H9 (cell line): ENCODE results near the gene E4F1. TPM values are rescaled to one million over a fixed set of nuclear protein-coding genes. Genes with fewer than 3 reads are reported as not detected.

Experiments
- DNase-seq: peaks from one replicate; pipeline ENCODE4 v3.0.0-alpha.2; 2017
- H2AFZ ChIP-seq: one replicate; pipeline ENCODE4 v1.6.1; 2013; ENCODE audit warnings: mild to moderate bottlenecking, low read length, control low read depth, moderate library complexity
- H2AK5ac ChIP-seq: 2 replicates; pipeline ENCODE4 v1.6.1; 2013; ENCODE audit warnings: low read length, control low read depth, mixed read lengths; ENCODE audit not compliant: insufficient read length
- H2BK120ac ChIP-seq: one replicate; pipeline ENCODE4 v1.6.1; 2013; ENCODE audit warnings: low read depth, mild to moderate bottlenecking, low read length, control low read depth, inconsistent platforms; ENCODE audit not compliant: poor library complexity, severe bottlenecking
- H2BK12ac ChIP-seq: 2 replicates; pipeline ENCODE4 v1.6.1; 2013; ENCODE audit warnings: low read length, control low read depth, mixed read lengths, low read depth; ENCODE audit not compliant: insufficient read length
- H2BK15ac ChIP-seq: 2 replicates; pipeline ENCODE4 v1.6.1; 2013; ENCODE audit warnings: low read depth, low read length, control low read depth
- H2BK20ac ChIP-seq: one replicate; pipeline ENCODE4 v1.6.1; 2013; ENCODE audit warnings: low read depth, mild to moderate bottlenecking, low read length, control low read depth, inconsistent platforms; ENCODE audit not compliant: poor library complexity, severe bottlenecking
- H2BK5ac ChIP-seq: 2 replicates; pipeline ENCODE4 v1.6.1; 2013; ENCODE audit warnings: low read length, control low read depth, mixed read lengths; ENCODE audit not compliant: insufficient read length
- H3K14ac ChIP-seq: 2 replicates; pipeline ENCODE4 v1.6.1; 2013; ENCODE audit warnings: low read length, control low read depth; ENCODE audit not compliant: insufficient read depth
- H3K18ac ChIP-seq: 2 replicates; pipeline ENCODE4 v1.6.1; 2013; ENCODE audit warnings: low read depth, mild to moderate bottlenecking, mixed read lengths, low read length, control low read depth; ENCODE audit not compliant: insufficient read length
- H3K23ac ChIP-seq: 2 replicates; pipeline ENCODE4 v1.6.1; 2013; ENCODE audit warnings: low read length, control low read depth, mixed read lengths, low read depth; ENCODE audit not compliant: insufficient read length
- H3K23me2 ChIP-seq: 2 replicates; pipeline ENCODE4 v1.6.1; 2013; ENCODE audit warnings: low read depth, mild to moderate bottlenecking, mixed read lengths, low read length, control low read depth; ENCODE audit not compliant: insufficient read length, poor library complexity, severe bottlenecking
- H3K27ac ChIP-seq: 2 replicates; pipeline ENCODE4 v1.5.1; 2013; ENCODE audit warnings: low read length, control low read depth, mixed read lengths, low read depth; ENCODE audit not compliant: insufficient read length
- H3K27me3 ChIP-seq: 2 replicates; pipeline ENCODE4 v1.6.1; 2013; ENCODE audit warnings: low read length, control low read depth, inconsistent platforms; ENCODE audit not compliant: insufficient read depth
- H3K4ac ChIP-seq: 2 replicates; pipeline ENCODE4 v1.6.1; 2013; ENCODE audit warnings: low read depth, mild to moderate bottlenecking, control low read depth, inconsistent platforms, low read length, moderate library complexity
- H3K4me1 ChIP-seq: 2 replicates; pipeline ENCODE4 v1.6.1; 2013; ENCODE audit warnings: low read length, control low read depth, inconsistent platforms; ENCODE audit not compliant: insufficient read depth
- H3K4me2 ChIP-seq: 2 replicates; pipeline ENCODE4 v1.6.1; 2013; ENCODE audit warnings: low read length, control low read depth, mixed read lengths; ENCODE audit not compliant: insufficient read length, insufficient read depth
- H3K56ac ChIP-seq: 2 replicates; pipeline ENCODE4 v1.6.1; 2013; ENCODE audit warnings: low read depth, mild to moderate bottlenecking, mixed read lengths, low read length, control low read depth; ENCODE audit not compliant: insufficient read length
- H3K79me1 ChIP-seq: 2 replicates; pipeline ENCODE4 v1.6.1; 2013; ENCODE audit warnings: low read depth, mild to moderate bottlenecking, moderate library complexity, low read length, control low read depth, inconsistent platforms; ENCODE audit not compliant: insufficient read depth, poor library complexity, severe bottlenecking
- H3K79me2 ChIP-seq: 2 replicates; pipeline ENCODE4 v1.6.1; 2013; ENCODE audit warnings: low read length, control low read depth, inconsistent platforms; ENCODE audit not compliant: insufficient read depth
- H3K9ac ChIP-seq: 2 replicates; pipeline ENCODE4 v1.6.1; 2013; ENCODE audit warnings: low read length, control low read depth, mixed read lengths; ENCODE audit not compliant: insufficient read length; ENCODE audit errors: extremely low read depth
- H3K9me3 ChIP-seq: one replicate; pipeline ENCODE4 v1.6.1; 2013; ENCODE audit warnings: low read depth, low read length, inconsistent platforms; ENCODE audit not compliant: control insufficient read depth
- H3T11ph ChIP-seq: one replicate; pipeline ENCODE4 v1.6.1; 2013; ENCODE audit warnings: mild to moderate bottlenecking, low read length, control low read depth, inconsistent platforms
- H4K20me1 ChIP-seq: one replicate; pipeline ENCODE4 v1.6.1; 2013; ENCODE audit not compliant: control insufficient read depth, insufficient read length, insufficient read depth
- H4K5ac ChIP-seq: 2 replicates; pipeline ENCODE4 v1.6.1; 2013; ENCODE audit warnings: low read depth, mild to moderate bottlenecking, mixed read lengths, low read length, control low read depth; ENCODE audit not compliant: insufficient read length
- H4K8ac ChIP-seq: replicated peaks from 2 replicates; pipeline ENCODE4 v1.6.1; 2013; ENCODE audit warnings: low read length, control low read depth, mixed read lengths, low read depth; ENCODE audit not compliant: insufficient read length
- H4K91ac ChIP-seq: 2 replicates; pipeline ENCODE4 v1.6.1; 2013; ENCODE audit warnings: low read depth, mild to moderate bottlenecking, moderate library complexity, mixed read lengths, low read length, control low read depth; ENCODE audit not compliant: insufficient read length
- H3K27ac Mint-ChIP-seq, 3 experiments: 2 replicates in 2 of 3; 3 replicates in 1 of 3; pipeline ENCODE4 v1.8.0; 2020 to 2021; ENCODE audit warnings: mixed read lengths in 3 of 3, mild to moderate bottlenecking in 1 of 3, moderate library complexity in 1 of 3
- H3K27me3 Mint-ChIP-seq: 2 replicates; pipeline ENCODE4 v1.8.0; 2021; ENCODE audit warnings: low read depth, mild to moderate bottlenecking, moderate library complexity, mixed read lengths
- H3K36me3 Mint-ChIP-seq, 3 experiments: 2 replicates in 2 of 3; 3 replicates in 1 of 3; pipeline ENCODE4 v1.8.0; 2020 to 2021; ENCODE audit warnings: low read depth in 3 of 3, mixed read lengths in 3 of 3; ENCODE audit not compliant: insufficient read depth in 1 of 3
- H3K4me1 Mint-ChIP-seq, 2 experiments: 2 replicates each; pipeline ENCODE4 v1.8.0; 2020; ENCODE audit warnings: mixed read lengths in 2 of 2
- H3K4me3 Mint-ChIP-seq, 2 experiments: 2 replicates in 1 of 2; 3 replicates in 1 of 2; pipeline ENCODE4 v1.8.0; 2020 to 2021; ENCODE audit warnings: mild to moderate bottlenecking in 2 of 2, mixed read lengths in 2 of 2, moderate library complexity in 1 of 2
- H3K9me3 Mint-ChIP-seq, 2 experiments: 2 replicates in 1 of 2; 3 replicates in 1 of 2; pipeline ENCODE4 v1.8.0; 2020; ENCODE audit warnings: mild to moderate bottlenecking in 2 of 2, mixed read lengths in 2 of 2, moderate library complexity in 1 of 2
- WGBS: extraction: QIAGEN DNeasy Blood & Tissue Kit; methylation state at CpG from one replicate; pipeline ENCODE4 v1.1.7; 2013; ENCODE audit warnings: missing lambda C conversion rate, low lambda C conversion rate, mixed read lengths; ENCODE audit not compliant: insufficient read length; ENCODE audit errors: extremely low coverage; 5-methylcytosine and 5-hydroxymethylcytosine counted together
- total RNA-seq: library from RNA; stranded (reverse); gene quantifications from 2 replicates; pipeline ENCODE4 v1.2.1, GENCODE V29; 2021
- TF ChIP-seq, protein P1 (sequence below): fragments of 200-600 bp; sonication (generic); conservative IDR thresholded peaks from 3 replicates; pipeline ENCODE4 v1.8.0; 2021; ENCODE audit warnings: antibody characterized with exemption, mild to moderate bottlenecking

Gene E4F1
- total RNA-seq, 1 experiment from 2014 or later, result 35.9 TPM

DNA sequence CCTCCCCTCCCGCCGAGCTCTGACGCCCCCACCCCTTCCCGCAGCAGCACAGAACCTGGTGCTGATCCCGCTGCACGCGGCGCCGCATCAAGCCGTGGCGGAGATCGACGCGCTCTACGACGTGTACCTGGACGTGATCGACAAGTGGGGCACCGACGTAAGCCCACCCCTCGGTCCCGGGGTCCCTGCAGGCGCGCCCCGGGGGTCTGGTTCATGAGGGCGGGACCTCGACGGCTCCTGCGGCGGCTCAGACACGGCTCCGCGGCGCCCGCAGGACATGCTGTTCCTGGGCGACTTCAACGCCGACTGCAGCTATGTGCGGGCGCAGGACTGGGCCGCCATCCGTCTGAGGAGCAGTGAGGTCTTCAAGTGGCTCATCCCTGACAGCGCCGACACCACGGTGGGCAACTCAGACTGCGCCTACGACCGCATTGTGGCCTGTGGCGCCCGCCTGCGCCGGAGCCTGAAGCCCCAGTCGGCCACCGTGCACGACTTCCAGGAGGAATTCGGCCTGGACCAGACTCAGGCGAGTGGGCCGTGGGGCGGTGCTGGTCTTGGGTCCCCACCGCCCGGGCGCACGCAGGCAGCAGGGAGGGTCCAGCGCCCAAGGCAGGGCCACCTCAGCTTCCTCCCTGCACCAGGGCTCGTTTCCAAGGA is 14.2 kb downstream of the E4F1 start:
- TF ChIP-seq, protein P1, sequence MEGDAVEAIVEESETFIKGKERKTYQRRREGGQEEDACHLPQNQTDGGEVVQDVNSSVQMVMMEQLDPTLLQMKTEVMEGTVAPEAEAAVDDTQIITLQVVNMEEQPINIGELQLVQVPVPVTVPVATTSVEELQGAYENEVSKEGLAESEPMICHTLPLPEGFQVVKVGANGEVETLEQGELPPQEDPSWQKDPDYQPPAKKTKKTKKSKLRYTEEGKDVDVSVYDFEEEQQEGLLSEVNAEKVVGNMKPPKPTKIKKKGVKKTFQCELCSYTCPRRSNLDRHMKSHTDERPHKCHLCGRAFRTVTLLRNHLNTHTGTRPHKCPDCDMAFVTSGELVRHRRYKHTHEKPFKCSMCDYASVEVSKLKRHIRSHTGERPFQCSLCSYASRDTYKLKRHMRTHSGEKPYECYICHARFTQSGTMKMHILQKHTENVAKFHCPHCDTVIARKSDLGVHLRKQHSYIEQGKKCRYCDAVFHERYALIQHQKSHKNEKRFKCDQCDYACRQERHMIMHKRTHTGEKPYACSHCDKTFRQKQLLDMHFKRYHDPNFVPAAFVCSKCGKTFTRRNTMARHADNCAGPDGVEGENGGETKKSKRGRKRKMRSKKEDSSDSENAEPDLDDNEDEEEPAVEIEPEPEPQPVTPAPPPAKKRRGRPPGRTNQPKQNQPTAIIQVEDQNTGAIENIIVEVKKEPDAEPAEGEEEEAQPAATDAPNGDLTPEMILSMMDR, result no peak
- Histone ChIP-seq H3K79me2 (no peaks in the 10 kb centered on the region), H3K9ac (no peak overlapping the region), H2AK5ac (no peak overlapping the region), H3K14ac (no peak overlapping the region), H3K4me2 (peak overlapping the region; percentile 67), H3K56ac (no peak overlapping the region), H4K8ac (no peak overlapping the region), H3T11ph (no peak overlapping the region), H4K5ac (no peak overlapping the region), H3K4me1 (no peaks in the 10 kb centered on the region), H3K27ac (no peak overlapping the region), H3K9me3 (no peaks in the 10 kb centered on the region), H2BK20ac (no peak overlapping the region), H3K23ac (no peak overlapping the region), H3K27me3 (peaks cover 2% of the 10 kb centered on the region; the same call in 1 of the 2 replicates), H4K20me1 (no peaks in the 10 kb centered on the region), H2BK15ac (no peak overlapping the region), H3K18ac (no peak overlapping the region), H3K23me2 (peaks cover 13% of the 10 kb centered on the region), H2BK5ac (no peak overlapping the region), H4K91ac (no peak overlapping the region), H2AFZ (no peak overlapping the region), H2BK12ac (no peak overlapping the region), H2BK120ac (no peak overlapping the region), H3K79me1 (no peaks in the 10 kb centered on the region), H3K4ac (no peak overlapping the region)
- peaks cover 16% of the 10 kb centered on the region for H3K27me3 Mint-ChIP-seq
- H3K4me3 Mint-ChIP-seq, result peak overlapping the region; percentile 42 to 59; a peak in 4 of 5 replicates
- H3K36me3 Mint-ChIP-seq, result peaks cover 4 to 33% (median 11%) of the 10 kb centered on the region in 3 experiments; a peak in 5 of 7 replicates
- WGBS, result no CpG with 5 or more reads among the region's 65 CpGs
- peaks cover 0 to 3% of the 10 kb centered on the region in 2 experiments; a peak in 1 of 4 replicates for H3K4me1 Mint-ChIP-seq
- peak; percentile 68 for DNase-seq
- no peak overlapping the region for H3K27ac Mint-ChIP-seq
- H3K9me3 Mint-ChIP-seq, result no peaks in the 10 kb centered on the region; a peak in 1 of 5 replicates
